ENCODE results near the gene NPTX1.

The NPTX1 gene

DNA sequence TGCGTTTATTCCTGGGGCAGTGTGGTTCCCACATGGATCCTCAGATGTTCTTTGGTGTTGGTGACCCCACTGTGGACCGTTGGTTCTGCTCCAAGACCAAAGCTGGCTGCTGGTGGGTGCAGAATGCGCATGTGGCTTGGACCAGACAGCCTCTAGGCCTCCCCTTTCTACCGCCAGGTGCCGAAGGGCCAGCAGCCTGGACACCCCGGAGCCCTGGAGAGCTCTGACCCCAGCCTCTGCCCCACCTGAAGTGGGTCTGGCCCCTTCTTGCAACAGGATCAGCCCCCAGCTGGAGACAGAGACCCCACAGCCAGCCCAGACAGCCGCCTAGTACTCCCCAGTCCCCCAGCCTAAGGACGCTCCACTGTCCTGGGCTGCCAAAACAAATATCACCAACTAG lies 18.4 kb downstream of the NPTX1 start:
- DNase-seq, result no peak

DNA sequence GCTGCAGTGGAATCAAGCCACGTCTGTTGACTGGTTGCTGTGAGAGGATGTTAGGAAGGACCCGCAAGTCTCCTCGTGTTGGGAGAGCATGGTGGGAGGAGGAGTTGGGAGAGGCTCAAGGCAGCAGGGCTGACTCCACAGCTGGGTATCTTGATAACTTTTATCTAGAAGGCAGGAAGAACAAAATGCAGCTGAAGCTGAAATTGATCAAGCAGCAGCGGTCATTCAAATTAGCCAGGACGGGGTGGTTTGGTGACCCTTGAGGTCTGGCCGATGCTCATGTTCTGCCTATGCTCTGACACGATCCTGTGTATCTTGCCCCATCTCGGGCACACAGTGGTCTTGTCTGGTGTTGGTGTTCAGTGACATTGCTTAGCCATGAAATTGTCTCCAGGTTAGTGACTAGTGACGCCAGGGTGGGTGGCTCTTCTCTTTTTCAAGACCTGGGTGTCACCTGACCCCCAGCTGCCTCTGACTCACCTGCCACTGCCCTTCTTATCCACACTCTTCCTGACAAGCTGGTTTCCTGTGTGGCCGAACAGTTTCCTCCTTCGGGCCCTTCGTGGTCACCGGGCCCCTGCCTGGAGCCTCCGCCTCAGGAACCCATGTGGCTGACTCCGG lies 19.1 kb downstream of the NPTX1 start:
- DNase-seq, result no peak

DNA sequence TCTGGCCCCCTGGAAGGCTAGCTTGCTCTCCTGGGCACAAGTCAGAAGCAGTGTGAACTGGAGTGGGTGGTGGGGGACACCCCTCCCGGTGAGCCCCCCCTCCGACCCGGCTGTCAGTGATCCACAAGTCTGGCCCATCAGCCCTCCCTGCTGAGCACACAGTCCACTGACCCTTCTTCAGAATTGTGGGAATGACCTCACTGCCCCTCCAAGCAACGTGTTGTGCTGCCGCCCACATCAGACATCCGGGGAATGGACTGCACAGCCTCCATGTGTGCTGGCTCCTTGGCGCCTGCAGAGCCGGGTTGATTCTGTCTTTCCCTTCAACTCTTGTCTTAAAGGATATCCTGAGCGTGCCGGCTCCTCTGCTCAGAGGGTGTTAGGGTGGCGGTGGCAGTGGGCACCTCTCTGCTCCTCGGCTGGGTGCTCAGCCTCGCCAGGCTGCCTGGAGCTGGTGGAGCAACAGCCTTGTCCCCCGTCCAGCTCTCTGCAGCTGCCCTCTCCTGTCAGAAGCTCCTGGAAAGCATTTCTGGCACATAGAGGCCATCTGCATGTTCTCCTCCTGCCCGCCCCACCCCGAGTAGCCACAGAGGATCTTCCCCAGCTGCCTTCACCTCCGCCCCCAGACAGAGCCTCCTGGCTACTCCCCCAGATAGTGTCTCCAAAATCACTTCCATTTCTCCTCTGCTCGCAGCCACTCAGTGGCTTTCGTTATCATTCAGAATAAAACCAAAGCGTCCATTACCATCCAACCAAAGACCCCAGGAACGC lies 19.8 kb downstream of the NPTX1 start:
- no peak for DNase-seq

DNA sequence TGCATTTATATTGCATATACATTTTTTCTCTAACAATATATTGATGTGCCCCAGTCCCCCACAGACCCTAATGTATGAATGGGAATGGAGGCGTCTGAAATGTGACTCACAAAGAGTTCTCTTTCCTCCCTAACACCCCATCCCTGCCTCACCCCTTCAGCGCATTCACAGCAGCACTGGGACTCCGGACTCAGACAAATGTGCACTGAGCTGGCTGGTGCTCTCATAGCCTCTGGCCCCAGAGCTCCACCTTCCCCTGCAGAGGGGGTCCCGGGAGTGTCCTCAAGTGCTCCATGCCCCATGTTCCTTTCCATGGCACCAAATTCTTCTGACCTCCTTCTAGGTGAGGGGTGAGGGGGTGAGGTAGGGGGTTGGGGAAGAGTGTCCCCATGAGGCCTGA lies 20.6 kb downstream of the NPTX1 start:
- no peak for DNase-seq

DNA sequence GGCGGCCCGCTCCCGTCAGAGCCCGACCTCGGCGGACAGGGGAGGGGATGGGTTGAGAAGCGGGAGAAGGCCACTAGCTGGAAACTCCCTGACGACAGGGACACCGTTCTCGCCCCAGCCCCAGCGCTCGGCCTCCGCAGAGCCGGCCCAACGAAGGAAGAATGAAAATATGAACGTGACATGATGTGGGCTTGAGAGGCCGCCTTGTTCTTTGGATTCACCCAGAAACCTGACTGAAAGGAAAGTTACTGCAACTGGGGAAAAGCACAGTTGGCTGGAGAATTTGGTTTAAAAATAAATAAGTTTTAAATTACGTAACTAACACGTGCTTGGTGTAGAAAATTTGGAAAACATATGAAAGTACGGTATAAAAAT lies 21.1 kb downstream of the NPTX1 start:
- peak in 1 of 4 experiments; percentile 39 for DNase-seq

DNA sequence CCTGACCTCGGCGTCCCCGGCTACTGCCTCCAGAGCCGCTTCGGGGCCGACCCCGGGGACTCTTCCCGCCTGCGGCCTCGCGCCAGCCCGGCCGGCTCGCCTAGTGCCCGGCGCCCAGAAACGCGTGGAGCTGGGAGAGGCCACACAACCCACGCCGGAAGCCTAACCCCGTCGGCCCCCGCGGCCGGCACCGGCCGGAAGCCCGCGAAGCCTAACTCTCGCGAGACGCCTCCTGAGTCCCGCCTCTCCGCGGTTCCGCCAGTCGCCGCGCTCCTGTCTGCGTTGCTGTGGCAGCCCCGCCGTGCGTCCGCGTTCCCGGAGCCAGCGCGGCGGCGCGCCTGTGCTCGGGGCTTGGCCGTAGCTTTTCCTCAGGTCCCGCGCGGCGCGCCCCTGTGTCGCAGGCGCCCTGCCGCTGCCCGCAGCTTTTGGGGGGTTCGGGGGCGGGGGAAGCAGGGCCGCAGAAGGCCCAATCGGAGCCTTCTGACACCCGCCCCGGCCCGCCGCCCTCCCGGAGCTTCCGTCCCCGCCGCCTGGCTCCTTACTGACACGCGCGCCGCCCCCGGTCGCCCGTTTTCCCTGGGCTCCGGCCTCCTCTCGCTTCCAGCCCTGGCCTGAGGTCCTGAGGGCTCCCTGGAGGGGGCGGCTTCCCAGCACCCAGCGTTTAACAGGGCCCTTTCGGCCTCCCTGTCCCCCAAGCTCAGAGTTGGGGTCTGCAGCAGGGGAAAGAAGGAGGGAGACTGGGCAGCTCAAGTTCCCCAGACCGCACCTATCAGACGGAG lies 21.7 kb downstream of the NPTX1 start:
- peak; percentile 81 to 94 (median 86) for DNase-seq

DNA sequence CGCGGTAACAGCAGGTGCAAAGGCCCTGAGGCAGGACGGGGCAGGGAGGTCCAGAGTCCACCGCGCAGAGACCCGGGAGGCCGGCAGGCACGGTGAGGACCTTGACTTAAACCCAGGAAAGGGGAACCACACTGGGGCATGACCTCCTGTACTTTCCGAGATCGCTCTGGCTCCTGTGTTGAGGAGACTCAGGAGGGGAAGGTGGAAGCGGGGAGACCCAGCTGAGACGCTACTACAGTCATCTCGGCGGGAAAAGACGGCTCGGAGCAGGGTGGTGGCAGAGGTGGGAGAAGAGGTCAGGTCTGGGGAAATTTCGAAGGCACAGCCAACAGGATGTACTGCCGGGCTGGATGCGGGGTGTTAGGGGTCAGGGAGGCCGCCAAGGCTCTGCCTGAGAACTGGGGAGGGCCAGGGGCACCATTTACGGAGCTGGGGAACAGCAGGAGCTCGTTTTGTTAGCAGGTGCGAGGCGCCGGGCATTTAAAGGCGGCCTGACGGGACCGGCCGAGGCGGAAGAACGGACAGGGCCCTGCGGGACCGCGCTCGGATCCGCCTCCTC lies 22.3 kb downstream of the NPTX1 start:
- DNase-seq, result no peak

DNA sequence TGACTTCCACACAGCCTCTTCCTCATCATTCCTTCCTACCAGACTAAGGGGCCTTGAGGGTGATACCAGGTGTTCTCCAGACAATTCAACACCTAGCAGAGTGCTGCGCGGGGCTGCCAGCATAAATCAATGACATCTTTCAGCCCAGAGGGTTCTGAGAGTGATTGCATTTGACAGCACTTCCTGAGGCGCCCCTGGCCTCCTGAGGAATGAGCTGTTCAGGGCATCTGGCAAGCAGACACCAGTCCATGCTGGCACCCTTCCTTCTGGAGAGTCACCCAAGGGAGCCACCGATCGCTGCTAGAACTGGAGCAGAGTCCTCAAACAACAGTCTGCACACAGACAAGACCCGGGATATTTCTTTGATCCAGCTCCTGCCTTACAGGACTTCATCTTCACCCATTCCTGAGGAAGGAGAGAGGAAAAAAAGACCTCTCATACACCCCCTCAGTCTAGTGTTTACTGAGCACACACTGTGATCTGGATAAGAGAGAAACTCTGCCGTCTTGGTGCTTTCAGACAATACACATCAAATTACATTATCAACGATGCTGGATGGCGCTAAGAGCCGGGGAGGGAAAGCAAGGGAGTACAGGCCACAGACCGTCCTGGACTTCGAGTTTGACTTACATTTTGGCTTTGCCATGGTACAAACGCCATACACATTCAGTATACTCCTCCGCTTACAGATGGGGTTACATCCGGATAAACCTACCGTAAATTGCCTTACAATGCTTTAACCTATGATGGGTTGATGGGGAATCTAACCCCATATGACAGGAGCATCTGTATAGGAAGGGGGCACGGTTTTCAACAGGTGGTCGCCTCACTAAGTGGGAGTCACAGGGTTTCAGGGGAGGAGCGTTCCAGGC lies 23.0 kb downstream of the NPTX1 start:
- no peak for DNase-seq

DNA sequence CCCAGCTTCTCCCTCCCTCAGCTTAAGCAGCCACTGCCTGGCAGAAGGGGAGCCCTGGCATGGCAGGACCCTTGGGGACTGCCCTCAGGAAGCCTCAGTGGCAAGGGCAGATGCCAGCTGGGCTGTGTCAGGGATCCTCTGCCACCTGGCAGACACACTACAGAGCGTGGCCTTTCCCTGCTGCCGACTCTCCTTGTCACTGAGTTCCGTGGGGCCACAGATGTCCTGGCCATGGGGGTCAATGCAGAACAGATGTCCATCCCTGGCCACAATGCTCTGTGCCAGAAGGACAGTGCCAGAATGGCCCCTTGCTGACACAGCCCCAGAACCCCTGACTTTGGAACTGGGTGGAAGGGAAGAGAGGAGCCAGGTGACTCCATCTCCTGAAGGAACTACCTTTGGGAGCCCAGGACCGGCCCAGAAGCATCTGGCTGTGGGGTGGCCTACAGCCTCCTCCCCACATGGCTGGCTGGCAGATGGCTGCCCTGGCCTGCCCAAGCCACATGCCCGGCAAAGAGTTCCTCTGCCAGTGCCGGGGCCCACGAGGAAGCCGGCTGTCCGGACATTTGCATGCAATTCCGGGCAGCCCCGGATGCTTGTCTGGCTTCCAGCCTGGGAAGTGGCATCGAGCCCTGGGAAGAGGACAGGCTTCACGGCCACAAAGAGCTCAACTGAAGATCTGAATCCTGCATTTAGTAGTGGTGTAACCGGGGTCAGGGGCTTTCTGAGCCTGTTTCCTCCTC lies 24.1 kb downstream of the NPTX1 start:
- DNase-seq, result no peak

DNA sequence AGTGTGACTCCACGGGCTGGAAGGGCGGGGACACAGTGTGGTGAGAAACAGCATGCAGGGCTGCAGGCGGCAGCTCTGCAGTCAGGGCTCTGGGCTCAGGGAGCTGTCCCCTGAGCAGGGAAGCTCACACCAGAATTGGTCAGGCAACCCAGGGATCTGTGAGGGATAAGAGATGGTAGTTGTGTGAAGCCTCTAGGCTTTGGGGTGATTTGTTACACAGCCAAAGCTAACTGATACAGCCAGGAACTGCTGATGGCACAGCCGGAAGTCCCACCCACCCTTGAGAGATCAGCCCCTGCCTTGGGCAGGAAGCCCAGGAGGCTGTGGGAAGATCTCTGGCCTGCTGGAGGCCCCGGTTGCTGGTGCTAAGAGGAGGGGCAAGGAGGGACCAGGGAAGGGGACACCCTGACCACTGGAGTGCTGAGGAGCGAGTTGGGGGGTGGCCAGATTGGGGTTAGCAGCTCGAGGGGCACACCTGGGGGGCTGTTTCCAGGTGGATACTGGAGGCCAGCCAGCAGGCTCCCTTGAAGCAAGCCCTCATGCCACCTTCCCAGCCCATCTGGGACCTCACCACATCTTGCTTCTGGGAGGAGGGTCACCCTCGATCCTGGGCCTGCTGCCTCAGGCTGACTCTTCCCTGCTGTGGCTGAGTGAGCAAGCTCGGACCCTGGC lies 25.2 kb downstream of the NPTX1 start:
- DNase-seq, result no peak

DNA sequence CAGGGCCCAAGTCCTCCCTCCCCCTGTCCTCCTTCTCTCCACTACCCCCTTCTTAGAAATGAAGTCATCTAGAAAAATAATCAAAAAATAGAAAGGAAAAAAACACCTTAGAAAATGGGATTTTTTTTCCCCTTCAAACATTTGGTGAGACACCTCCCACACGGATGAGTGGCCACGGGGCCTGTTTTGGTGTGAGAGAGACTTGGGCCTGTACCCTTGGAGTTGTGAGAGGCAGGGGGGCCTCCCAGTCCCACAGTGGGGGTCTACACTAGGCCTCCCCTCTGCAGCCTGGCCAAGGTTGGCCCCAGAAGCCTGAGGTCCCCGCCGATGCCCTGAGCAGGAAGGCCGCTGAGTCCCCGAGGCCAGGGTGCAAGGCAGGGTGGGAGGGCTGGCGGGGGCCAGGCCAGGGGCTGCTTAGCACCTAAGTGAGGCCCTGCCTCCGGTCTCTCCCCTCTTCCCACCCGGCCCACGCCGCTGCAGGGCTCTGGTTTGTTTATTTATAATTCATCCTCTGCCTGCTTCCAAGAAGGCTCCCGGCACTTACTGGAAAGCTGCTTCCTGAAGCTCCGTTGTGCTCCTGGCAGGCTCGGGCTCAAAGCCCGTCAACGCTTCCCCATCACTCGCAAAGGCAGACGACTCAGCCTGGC lies 26.4 kb downstream of the NPTX1 start:
- no peak for DNase-seq

DNA sequence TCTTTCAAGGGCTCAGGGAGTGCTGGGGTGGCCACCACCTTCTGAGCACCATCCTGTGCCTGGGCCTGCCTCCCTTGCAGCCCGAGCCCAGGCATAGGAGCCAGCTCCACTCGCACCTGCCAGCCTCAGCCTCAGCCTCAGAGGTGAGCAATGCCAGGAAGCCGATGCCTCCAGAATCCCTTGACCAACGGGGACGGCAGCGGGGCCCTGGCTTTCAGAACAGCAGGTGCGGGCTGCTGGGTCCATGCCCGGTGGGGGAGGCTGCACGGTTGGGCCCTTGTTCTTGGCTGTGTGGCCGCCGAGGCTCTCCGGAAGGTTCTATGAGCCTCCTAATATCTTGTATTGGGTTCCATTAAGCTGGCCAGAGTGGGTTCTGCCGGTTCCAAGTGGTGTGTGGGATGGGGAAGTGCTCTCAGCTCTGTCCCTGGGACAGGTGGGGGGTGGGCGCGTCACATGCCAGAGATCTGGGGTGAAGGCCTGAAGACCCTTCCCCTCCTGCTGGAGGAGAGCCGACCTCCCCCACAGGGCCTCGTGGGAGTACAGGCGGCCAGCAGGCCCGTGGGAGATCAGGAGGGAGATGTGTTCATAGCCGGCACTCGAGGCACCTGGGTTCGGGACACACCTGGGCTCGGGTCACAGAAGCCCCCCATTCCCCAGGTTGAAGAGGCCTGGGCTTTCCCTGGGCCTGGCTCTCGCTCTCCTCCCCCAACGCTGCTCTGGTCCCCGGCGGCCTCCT lies 27.0 kb downstream of the NPTX1 start:
- no peak for DNase-seq

DNA sequence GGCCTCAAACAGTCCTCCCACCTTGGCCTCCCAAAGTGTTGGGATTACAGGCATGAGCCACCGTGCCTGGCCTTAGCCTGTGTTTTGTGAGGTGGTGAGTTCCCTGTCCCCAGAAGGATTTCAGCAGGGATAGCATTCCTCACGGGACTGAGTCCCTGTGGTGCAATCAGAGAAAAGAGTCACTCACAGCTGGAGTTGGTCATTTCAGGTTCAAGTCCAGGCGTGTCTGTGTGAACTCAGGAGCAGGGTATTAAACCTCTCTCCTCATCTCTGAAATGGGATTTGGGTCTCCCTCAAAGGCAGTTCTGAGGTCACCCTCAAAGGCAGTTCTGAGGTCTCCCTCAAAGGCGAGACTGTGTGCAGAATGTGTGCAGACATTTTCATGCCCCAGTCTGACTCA lies 28.6 kb downstream of the NPTX1 start:
- no peak for DNase-seq

DNA sequence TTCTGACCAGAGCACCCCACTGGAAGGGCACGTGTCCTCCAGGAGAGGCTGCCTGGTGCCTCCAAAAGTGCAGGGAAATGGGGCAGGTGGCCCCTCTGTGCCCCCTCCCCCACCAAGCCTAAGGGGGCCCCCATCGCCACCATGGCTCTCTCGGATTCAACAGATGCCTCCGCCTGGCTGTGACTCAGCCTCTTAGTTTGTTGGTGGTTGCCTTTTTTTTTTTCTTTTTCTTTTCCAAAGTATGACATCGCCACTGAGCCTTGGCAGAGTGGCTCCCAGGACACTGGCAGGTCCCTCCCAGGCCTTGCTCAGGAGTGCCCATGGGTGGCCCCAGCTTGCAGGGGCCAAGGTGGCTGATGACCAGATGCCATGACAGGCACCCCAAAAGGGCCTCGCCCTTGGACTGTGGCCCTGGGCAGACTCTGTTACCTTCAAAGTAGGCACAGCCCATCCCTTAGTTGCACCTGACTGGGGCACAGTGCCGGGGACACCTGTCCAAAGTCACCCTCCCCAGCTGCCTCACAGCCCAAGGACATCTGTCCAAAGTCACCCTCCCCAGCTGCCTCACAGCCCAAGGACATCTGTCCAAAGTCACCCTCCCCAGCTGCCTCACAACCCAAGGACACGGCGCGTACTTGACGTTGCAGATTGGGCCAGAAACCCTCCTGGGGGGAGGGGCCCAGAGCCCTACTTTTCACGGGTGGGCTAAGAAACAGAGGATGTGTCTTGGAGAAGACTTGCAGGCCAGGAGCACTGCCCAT lies 29.6 kb downstream of the NPTX1 start:
- no peak for DNase-seq

DNA sequence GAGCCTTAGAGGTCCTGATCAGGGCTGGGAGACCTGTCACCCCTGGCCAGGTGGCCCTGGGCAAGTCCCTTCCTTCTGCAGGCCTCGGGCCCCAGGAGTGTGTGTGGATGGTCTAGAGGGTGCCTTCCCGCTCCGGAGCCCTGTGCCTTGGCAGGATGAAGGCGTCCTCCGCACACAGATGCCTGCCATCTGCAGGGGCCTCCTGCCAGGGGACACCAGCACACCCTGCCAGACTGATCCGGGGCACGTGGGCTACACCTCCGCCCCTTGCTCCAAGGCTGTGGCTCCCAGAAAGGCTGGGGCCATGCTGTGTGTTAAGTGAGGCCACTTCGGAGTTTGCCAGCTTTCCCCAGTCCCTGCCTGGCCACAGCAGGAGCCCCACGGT lies 30.7 kb downstream of the NPTX1 start:
- no peak for DNase-seq

DNA sequence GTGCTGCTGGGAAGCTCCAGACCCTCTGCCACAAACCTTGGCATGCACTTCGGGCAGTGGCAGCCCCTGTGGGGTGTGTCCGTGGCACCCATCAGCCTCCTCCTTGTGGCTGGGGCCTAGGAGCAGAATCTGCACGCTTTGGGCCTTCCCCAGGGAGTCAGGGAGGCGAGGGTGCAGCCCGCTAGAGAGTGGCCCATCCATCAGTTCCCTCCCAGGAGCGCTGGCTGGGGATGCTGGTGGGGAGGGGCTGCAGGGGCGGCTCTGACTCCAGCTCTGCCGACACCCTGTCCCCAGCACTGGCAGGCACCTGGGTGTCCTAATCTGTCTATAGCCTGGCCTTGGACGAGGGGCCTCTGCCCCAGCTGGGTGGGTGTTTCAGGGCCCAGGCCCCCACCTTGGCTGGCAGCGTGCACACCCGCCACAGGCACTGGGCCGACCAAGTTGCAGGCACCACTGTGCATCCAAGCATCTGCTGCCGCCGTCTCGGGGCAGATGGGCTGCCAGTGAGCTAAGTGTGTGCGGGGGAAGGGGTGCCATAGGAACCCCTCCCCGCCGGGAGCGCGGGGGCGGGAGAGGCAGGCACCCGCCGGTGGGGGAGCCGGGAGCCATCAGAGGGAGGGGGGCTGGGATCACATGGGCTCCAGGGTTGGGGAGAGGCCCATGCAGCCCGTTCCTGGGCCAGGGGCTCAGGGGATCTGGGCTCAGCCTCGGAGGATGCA lies 31.2 kb downstream of the NPTX1 start:
- DNase-seq, result no peak

DNA sequence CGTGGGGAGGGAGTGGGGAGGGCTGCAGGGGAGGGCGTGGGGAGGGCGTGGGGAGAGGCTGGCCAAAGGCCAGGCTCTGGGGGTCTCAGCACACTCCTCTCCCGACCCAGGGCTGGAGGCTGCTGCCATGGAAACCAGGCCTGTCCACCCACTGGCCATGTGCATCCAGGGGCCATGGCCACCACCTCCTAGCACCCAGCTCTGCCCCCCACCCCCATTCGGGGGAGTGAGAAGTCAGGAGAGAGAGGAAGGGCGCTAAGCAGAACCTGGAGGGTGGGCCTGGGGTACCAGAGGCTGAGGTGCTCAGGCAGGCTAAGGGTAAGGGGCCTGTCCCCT lies 31.8 kb downstream of the NPTX1 start:
- no peak for DNase-seq

DNA sequence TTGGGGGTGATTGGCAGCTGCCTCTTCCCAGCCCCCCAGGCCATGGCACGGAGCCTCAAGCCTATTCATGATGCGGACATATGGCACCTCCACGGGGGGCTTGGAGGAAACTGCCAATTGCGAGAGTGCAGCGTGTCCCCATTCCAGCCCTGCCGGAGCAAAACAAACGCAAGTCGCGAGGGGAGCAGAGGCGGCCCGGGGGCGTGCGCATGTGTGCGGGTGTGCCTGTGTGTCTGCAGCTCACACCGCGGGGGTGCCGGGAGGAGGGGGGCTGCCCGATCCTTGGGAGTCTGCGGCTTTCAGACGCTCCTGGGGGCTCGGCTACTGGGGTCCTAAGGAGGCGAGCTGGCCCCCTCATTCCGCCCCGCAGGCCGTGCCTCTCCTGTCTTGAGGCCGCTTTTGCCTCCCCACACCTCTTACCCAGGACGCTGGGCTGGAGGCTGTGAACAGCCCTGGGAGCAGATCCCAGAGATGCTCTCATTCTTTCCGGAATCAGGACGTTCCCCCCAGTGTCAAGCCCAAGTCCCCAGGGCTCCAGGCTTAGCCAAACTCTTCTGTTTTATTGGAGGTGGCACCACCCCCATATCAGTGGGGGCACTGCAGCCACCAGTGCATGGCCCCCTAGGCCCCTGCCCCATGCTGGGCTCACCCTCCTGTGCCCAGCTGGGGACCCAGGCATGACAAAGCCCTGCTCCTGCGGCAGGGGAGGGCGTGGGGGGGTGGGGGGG lies 32.3 kb downstream of the NPTX1 start:
- no peak for DNase-seq
